ENCODE data around the gene AP1S1.

AP1S1 gene

GRCh38 chr7:101133621-101134398 lies 20.5 kb upstream of the AP1S1 start:
- no peak for TF ChIP-seq CTCF (conservative IDR thresholded peaks at IDR 0.05; ENCODE audit: low read depth, low read length)
- no peak overlapping the region for H3K4me3 ChIP-seq (ENCODE audit: low read length)
- no peak for DNase-seq (ENCODE audit: low read depth)

- H3K4me3 ChIP-seq (ENCODE audit: low read length), result no peak overlapping the region
- no peak for DNase-seq (ENCODE audit: low read depth)
- no peak for TF ChIP-seq CTCF (conservative IDR thresholded peaks at IDR 0.05; ENCODE audit: low read depth, low read length)
These were observed 19.8 kb upstream of the AP1S1 start for GRCh38 chr7:101134399-101134980.

- no peak overlapping the region for H3K4me3 ChIP-seq (ENCODE audit: low read length)
- no peak for TF ChIP-seq CTCF (conservative IDR thresholded peaks at IDR 0.05; ENCODE audit: low read depth, low read length)
- no peak for DNase-seq (ENCODE audit: low read depth)
These were observed 16.5 kb upstream of the AP1S1 start for GRCh38 chr7:101137651-101138212.

GRCh38 chr7:101138213-101138870 lies 15.9 kb upstream of the AP1S1 start:
- TF ChIP-seq CTCF (conservative IDR thresholded peaks at IDR 0.05; ENCODE audit: low read depth, low read length), result peak; percentile 60
- no peak overlapping the region for H3K4me3 ChIP-seq (ENCODE audit: low read length)
- peak; percentile 90 for DNase-seq (ENCODE audit: low read depth)

- DNase-seq (ENCODE audit: low read depth), result no peak
- no peak overlapping the region for H3K4me3 ChIP-seq (ENCODE audit: low read length)
- TF ChIP-seq CTCF (conservative IDR thresholded peaks at IDR 0.05; ENCODE audit: low read depth, low read length), result no peak
These were observed 14.0 kb upstream of the AP1S1 start for GRCh38 chr7:101140339-101140699.

GRCh38 chr7:101140746-101141382 lies 13.4 kb upstream of the AP1S1 start:
- DNase-seq (ENCODE audit: low read depth), result no peak
- H3K4me3 ChIP-seq (ENCODE audit: low read length), result no peak overlapping the region
- no peak for TF ChIP-seq CTCF (conservative IDR thresholded peaks at IDR 0.05; ENCODE audit: low read depth, low read length)

All from retinal pigment epithelial cell (primary cell).